Measurements from ENCODE around the gene HPGDS. TPM values are rescaled to one million over a fixed set of nuclear protein-coding genes. Genes with fewer than 3 reads are reported as not detected.

HPGDS gene
- total and polyA plus RNA-seq, 11 donors = 0.26 to 6.2 (median 0.96) TPM

DNA sequence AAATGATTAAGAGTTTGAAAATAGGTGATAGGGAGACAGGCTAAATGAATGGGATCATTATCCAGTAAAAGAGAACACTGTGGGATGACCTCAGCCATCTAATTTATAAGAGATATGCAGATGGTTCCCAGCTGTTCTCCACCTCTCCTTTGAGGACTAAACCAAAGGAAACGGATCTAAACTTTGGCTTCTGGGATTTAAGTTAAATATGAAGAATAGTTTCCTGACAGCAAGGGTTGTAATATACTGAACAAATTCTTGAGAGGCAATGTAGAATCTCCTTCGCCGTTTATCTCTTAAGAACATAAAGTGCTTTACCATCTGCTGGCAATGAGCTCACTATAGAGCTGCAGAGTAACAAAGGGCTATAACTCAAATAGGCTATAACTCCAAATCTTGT lies 35.4 kb upstream of the HPGDS start:
- intact Hi-C loops (cut with DNase I) = no loop called here
- DNase-seq (no peak), ATAC-seq (peak in 1 of 4 donors; percentile 43)
- no peak overlapping the region for H3K4me3 ChIP-seq
- no peak for TF ChIP-seq POLR2A (IDR thresholded peaks at IDR 0.05)
- TF ChIP-seq, protein P1, sequence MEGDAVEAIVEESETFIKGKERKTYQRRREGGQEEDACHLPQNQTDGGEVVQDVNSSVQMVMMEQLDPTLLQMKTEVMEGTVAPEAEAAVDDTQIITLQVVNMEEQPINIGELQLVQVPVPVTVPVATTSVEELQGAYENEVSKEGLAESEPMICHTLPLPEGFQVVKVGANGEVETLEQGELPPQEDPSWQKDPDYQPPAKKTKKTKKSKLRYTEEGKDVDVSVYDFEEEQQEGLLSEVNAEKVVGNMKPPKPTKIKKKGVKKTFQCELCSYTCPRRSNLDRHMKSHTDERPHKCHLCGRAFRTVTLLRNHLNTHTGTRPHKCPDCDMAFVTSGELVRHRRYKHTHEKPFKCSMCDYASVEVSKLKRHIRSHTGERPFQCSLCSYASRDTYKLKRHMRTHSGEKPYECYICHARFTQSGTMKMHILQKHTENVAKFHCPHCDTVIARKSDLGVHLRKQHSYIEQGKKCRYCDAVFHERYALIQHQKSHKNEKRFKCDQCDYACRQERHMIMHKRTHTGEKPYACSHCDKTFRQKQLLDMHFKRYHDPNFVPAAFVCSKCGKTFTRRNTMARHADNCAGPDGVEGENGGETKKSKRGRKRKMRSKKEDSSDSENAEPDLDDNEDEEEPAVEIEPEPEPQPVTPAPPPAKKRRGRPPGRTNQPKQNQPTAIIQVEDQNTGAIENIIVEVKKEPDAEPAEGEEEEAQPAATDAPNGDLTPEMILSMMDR (IDR thresholded peaks at IDR 0.05) = no peak
- H3K27ac ChIP-seq = no peak overlapping the region
- H3K9me3 ChIP-seq = no peaks in the 10 kb centered on the region
- no peaks in the 10 kb centered on the region for H3K4me1 ChIP-seq
- H3K27me3 ChIP-seq = no peaks in the 10 kb centered on the region
- WGBS, 4 donors = 32 to 49% (median 44%) methylated on average over 3 of the region's 3 CpGs
- no peaks in the 10 kb centered on the region for H3K36me3 ChIP-seq

DNA sequence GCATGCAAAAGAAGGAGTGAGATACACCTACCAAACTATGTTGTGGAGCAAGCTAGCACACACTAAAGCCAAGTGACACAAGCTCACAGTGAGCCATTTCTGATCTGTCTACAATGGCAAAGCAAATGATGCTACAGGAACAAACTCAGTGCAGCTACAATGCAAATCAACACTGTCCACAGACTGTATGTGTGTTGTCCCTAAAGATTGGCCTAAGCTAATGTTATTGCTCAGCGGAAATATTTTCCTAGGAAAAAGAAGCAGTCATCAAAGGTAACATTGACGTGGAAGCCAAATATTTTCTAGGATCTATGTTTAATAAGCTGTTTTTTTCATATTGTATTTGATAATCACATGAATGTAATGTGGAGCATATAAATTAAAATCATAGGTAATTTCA lies 34.7 kb upstream of the HPGDS start:
- TF ChIP-seq, protein P1 (IDR thresholded peaks at IDR 0.05) = no peak
- TF ChIP-seq POLR2A (IDR thresholded peaks at IDR 0.05) = no peak
- DNase-seq (no peak), ATAC-seq (no peak)
- no peaks in the 10 kb centered on the region for H3K36me3 ChIP-seq
- 91 to 100% (median 94%) methylated on average over 2 of the region's 2 CpGs for WGBS, 4 donors
- no peaks in the 10 kb centered on the region for H3K9me3 ChIP-seq
- no peaks in the 10 kb centered on the region for H3K4me1 ChIP-seq
- no peak overlapping the region for H3K27ac ChIP-seq
- intact Hi-C loops (cut with DNase I) = no loop called here
- no peaks in the 10 kb centered on the region for H3K27me3 ChIP-seq
- no peak overlapping the region for H3K4me3 ChIP-seq

DNA sequence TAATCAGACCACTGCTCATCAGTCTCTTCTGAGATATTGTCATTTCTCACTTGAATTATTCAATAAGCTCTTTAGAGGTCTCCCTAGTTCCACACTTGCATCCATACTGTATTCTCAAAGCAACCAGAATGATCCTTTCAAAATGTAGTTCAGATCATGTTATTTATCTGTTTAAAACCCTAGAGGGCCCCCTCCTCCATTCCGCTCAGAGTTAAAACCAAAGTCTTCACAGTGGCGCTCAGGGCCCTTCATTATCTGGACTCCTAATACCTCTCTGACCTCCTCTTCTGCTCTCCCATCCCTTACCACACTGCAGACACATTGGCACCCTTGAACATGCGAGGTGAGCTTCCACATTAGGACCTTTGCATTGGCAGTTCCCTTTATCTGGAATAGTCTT lies 32.7 kb upstream of the HPGDS start:
- Histone ChIP-seq H3K9me3 (no peaks in the 10 kb centered on the region), H3K4me1 (no peaks in the 10 kb centered on the region), H3K27ac (no peak overlapping the region), H3K36me3 (no peaks in the 10 kb centered on the region), H3K27me3 (no peaks in the 10 kb centered on the region), H3K4me3 (no peak overlapping the region)
- peak; percentile 38 to 62 (median 54) for ATAC-seq
- intact Hi-C loops (cut with DNase I) = no loop called here
- TF ChIP-seq, protein P1 (IDR thresholded peaks at IDR 0.05) = peak in 1 of 12 donors; percentile 22
- TF ChIP-seq POLR2A (IDR thresholded peaks at IDR 0.05) = no peak
- no peak for DNase-seq
- WGBS, 4 donors = 71 to 88% (median 77%) methylated on average over 3 of the region's 3 CpGs

DNA sequence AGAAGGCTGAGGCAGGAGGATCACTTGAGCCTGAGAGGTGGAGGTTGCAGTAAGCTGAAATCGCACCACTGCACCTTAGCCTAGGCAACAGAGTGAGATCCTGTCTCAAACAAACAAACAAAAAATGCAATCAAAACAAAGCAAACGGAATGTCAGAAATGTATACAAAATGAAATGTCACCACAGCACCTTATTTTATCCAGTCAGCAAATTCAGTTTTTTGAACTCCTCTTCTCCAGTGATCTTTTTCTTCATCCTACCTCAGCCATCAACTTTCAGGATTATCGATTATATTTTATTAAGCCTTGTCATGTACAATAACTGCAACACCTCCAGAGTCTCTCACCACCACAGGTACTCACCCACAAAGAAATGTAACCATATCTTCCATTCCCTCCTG lies 31.1 kb upstream of the HPGDS start:
- no peak for ATAC-seq
- Histone ChIP-seq H3K27ac (no peak overlapping the region), H3K36me3 (no peaks in the 10 kb centered on the region), H3K27me3 (no peaks in the 10 kb centered on the region), H3K4me1 (no peaks in the 10 kb centered on the region), H3K9me3 (no peaks in the 10 kb centered on the region), H3K4me3 (no peak overlapping the region)
- TF ChIP-seq, protein P1 (IDR thresholded peaks at IDR 0.05) = no peak
- no peak for TF ChIP-seq POLR2A (IDR thresholded peaks at IDR 0.05)
- intact Hi-C loops (cut with DNase I) = no loop called here
- DNase-seq = no peak
- 91 to 95% (median 93%) methylated on average over 3 of the region's 3 CpGs for WGBS, 4 donors

Data from heart left ventricle (tissue), 16 donors.